T-helper 17 cell (primary cell): Measurements from ENCODE around the gene RFLNA. TPM values are rescaled to one million over a fixed set of nuclear protein-coding genes. Genes with fewer than 3 reads are reported as not detected.
A peak's percentile ranks its signal among the peaks of the same experiment; 100 is the strongest.

Experiments used
- ATAC-seq: fragments of 150-1000 bp; cut with Tn5 transposase; 2 replicates; pipeline ENCODE4 v1.10.0; 2021; ENCODE audit warnings: mild to moderate bottlenecking, moderate library complexity
- DNase-seq, 3 donors: peaks; one replicate each; pipeline versions ENCODE4 v3.0.0 to v3.0.0-alpha.2; 2020 to 2021
- H3K9me3 ChIP-seq: one replicate; pipeline ENCODE4 v1.7.0; 2013; ENCODE audit warnings: low read length, mild to moderate bottlenecking; ENCODE audit not compliant: control insufficient read depth, poor library complexity, severe bottlenecking
- H3K27ac Mint-ChIP-seq: one replicate; pipeline ENCODE4 v1.8.0; 2022; ENCODE audit warnings: mild to moderate bottlenecking, moderate library complexity, mixed read lengths
- H3K27me3 Mint-ChIP-seq: one replicate; pipeline ENCODE4 v1.8.0; 2022; ENCODE audit warnings: mixed read lengths
- H3K36me3 Mint-ChIP-seq: one replicate; pipeline ENCODE4 v1.8.0; 2022; ENCODE audit warnings: low read depth, mixed read lengths
- H3K4me1 Mint-ChIP-seq: one replicate; pipeline ENCODE4 v1.8.0; 2022; ENCODE audit warnings: mild to moderate bottlenecking, mixed read lengths
- H3K4me3 Mint-ChIP-seq: one replicate; pipeline ENCODE4 v1.8.0; 2022; ENCODE audit warnings: mild to moderate bottlenecking, moderate library complexity, mixed read lengths
- total RNA-seq, 4 donors: library from RNA in 2 of 4; stranded (reverse) in 2 of 4; gene quantifications; one replicate each; pipeline ENCODE4 v1.2.3 and lab custom pipeline; 2022 to 2026

The RFLNA gene
- total RNA-seq, 2 donors from 2014 or later = not detected

GRCh38 chr12:124347335-124347734 is 52.4 kb downstream of the RFLNA start:
- Mint-ChIP-seq H3K36me3 (peaks cover 4% of the 10 kb centered on the region), H3K27ac (no peak overlapping the region), H3K27me3 (no peaks in the 10 kb centered on the region), H3K4me1 (peaks cover 2% of the 10 kb centered on the region), H3K4me3 (no peak overlapping the region)
- ATAC-seq (no peak), DNase-seq (no peak)
- H3K9me3 ChIP-seq = no peaks in the 10 kb centered on the region

DNA sequence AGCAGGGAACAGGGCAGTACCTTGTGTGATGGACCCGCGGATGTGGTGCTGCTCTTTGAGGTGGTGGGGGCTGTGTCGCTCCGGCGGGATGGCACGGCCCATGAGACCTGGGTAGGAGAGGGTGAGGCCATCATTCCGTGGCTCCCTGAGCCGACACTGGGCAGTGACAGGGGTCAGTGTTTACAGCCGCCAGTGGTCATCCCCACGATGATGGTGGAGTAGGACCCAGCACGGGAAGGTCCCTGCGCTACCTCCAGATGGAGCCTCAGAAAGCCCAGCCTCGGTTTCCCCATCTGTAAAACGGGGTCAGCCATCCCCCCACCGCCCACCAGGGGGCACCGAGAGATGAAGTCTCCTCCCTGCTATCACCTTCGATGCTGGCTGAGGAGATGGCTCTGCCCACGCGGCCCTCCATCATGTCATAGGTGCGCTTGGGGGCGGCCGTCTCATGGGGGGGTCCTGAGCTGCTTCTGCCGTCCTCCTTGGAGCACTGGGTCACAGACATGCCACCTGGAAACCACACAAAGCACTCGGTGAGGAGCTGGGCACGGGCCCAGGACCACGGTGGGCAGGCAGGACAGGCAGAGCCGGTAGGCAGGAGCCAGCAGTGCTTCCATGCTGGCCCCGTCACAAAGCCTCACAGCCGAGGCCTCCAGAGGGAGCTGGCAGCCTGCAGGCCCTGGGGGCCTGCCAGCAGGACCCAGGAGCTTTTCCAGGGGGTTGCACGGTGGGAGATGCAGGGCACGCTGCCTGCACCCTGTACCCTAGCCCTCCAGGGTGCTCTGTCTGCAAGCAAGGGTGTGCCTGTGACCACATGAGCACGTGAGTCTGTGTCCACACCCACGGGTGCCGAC is 53.1 kb downstream of the RFLNA start:
- ATAC-seq = no peak
- peaks cover 7% of the 10 kb centered on the region for H3K36me3 Mint-ChIP-seq
- H3K27ac Mint-ChIP-seq = no peak overlapping the region
- no peaks in the 10 kb centered on the region for H3K9me3 ChIP-seq
- H3K27me3 Mint-ChIP-seq = no peaks in the 10 kb centered on the region
- H3K4me3 Mint-ChIP-seq = no peak overlapping the region
- no peaks in the 10 kb centered on the region for H3K4me1 Mint-ChIP-seq
- DNase-seq = peak in 1 of 3 donors; percentile 17

- Mint-ChIP-seq H3K4me3 (no peak overlapping the region), H3K27ac (no peak overlapping the region), H3K36me3 (peaks cover 6% of the 10 kb centered on the region), H3K27me3 (no peaks in the 10 kb centered on the region), H3K4me1 (no peaks in the 10 kb centered on the region)
- DNase-seq = no peak
- no peaks in the 10 kb centered on the region for H3K9me3 ChIP-seq
- ATAC-seq = no peak
Measured at GRCh38 chr12:124348659-124349380, 53.9 kb downstream of the RFLNA start.

DNA sequence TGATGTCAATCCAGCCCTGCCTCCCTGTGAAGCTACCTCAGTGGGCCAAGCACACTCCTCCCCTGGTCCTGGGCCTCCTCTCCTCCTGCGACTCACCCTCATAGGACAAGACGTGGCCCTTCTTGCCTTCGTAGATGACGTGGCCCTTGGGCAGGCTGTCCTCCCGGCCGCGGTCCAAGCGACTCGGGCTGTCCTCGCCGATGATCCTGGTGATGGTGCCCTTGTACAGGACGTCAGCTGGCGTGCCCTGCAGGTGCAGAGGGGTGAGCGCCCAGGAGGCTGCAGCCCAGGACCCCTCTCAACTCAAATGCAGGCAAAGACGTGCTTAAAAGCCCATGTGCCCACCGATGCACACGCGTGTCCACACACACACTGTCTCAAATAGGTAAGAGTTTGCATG is 55.6 kb downstream of the RFLNA start:
- H3K9me3 ChIP-seq = no peaks in the 10 kb centered on the region
- Mint-ChIP-seq H3K4me3 (no peak overlapping the region), H3K4me1 (no peaks in the 10 kb centered on the region), H3K36me3 (peaks cover 5% of the 10 kb centered on the region), H3K27ac (no peak overlapping the region), H3K27me3 (no peaks in the 10 kb centered on the region)
- ATAC-seq (no peak), DNase-seq (no peak)

DNA sequence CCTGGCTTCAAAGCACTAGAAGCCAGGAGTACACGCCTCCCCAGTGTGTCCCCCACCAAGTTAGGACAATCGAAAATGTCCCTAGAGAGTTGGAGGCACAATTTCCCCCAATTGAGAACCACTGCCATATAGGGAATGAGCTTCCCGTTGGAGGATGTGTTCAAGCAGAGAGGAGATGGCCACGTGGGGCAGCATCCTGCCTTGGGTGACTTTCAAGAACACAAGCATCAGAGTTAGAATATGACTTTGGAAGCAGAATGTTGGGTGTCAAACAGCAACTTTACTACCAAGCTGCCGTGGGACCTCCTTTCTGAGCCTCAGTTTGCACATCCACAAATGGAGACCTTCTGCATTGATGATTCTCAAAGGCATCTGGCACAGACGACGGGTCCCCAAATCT is 56.5 kb downstream of the RFLNA start:
- no peaks in the 10 kb centered on the region for H3K27me3 Mint-ChIP-seq
- H3K4me1 Mint-ChIP-seq = no peaks in the 10 kb centered on the region
- DNase-seq (no peak), ATAC-seq (no peak)
- peaks cover 5% of the 10 kb centered on the region for H3K36me3 Mint-ChIP-seq
- no peak overlapping the region for H3K4me3 Mint-ChIP-seq
- no peaks in the 10 kb centered on the region for H3K9me3 ChIP-seq
- H3K27ac Mint-ChIP-seq = no peak overlapping the region

GRCh38 chr12:124352257-124352656 is 57.4 kb downstream of the RFLNA start:
- Mint-ChIP-seq H3K4me3 (no peak overlapping the region), H3K36me3 (peaks cover 5% of the 10 kb centered on the region), H3K27me3 (no peaks in the 10 kb centered on the region), H3K27ac (no peak overlapping the region), H3K4me1 (no peaks in the 10 kb centered on the region)
- no peak for DNase-seq
- H3K9me3 ChIP-seq = no peaks in the 10 kb centered on the region
- ATAC-seq = no peak

GRCh38 chr12:124352839-124353238 is 57.9 kb downstream of the RFLNA start:
- peaks cover 5% of the 10 kb centered on the region for H3K36me3 Mint-ChIP-seq
- no peak for DNase-seq
- no peak overlapping the region for H3K27ac Mint-ChIP-seq

DNA sequence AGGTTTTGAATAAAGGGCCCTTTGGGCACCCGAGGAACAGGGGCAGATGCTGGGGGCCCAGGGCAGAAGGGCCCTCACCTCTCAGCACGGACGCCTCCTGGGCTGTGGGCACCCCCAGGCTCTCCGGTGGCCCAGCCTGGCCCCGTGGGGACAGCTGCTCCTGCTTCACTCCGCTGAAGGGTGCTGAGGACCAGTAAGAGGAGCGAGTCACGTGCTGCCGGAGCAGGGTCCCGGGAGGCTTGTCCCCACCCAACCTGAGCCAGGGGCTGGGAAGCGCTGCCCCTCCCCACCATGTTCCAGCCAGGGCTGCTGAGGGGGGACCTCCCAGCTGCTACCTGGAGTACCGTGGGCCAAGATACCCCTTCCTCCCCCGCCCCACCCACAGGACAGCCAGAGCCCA is 59.5 kb downstream of the RFLNA start:
- Mint-ChIP-seq H3K27me3 (no peaks in the 10 kb centered on the region), H3K27ac (no peak overlapping the region), H3K36me3 (peaks cover 5% of the 10 kb centered on the region), H3K4me3 (no peak overlapping the region), H3K4me1 (peaks cover 3% of the 10 kb centered on the region)
- H3K9me3 ChIP-seq = no peaks in the 10 kb centered on the region
- DNase-seq (no peak), ATAC-seq (no peak)

More at GRCh38 chr12:124352839-124353238, 57.9 kb downstream of the RFLNA start:
- no peak for ATAC-seq
- no peaks in the 10 kb centered on the region for H3K27me3 Mint-ChIP-seq
- H3K9me3 ChIP-seq = no peaks in the 10 kb centered on the region
- H3K4me1 Mint-ChIP-seq = peaks cover 1% of the 10 kb centered on the region
- no peak overlapping the region for H3K4me3 Mint-ChIP-seq

DNA sequence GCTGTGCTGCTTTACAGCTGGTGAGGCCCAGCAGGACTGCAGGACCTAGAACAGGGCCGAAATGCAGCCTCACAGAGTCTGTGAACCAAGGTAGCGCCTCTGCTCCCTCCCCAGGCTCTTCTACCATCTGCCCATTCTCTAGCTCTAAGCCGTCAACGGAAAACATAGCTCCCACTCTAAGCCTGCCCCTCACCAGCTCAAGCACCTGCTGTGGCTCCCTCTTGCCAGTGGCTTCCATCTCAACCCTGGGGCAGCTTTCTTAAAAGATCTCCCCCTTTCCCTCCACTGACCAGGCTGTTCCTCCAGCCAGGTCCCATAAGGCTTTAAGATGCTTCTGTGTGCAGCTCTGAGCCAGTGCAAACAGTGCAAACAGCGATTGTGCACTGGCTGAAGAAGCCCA is 61.3 kb downstream of the RFLNA start:
- peak overlapping the region; percentile 47 for H3K4me3 Mint-ChIP-seq
- H3K4me1 Mint-ChIP-seq = peaks cover 3% of the 10 kb centered on the region
- H3K27ac Mint-ChIP-seq = no peak overlapping the region
- ATAC-seq (no peak), DNase-seq (no peak)
- no peaks in the 10 kb centered on the region for H3K9me3 ChIP-seq
- H3K36me3 Mint-ChIP-seq = peaks cover 5% of the 10 kb centered on the region
- no peaks in the 10 kb centered on the region for H3K27me3 Mint-ChIP-seq

DNA sequence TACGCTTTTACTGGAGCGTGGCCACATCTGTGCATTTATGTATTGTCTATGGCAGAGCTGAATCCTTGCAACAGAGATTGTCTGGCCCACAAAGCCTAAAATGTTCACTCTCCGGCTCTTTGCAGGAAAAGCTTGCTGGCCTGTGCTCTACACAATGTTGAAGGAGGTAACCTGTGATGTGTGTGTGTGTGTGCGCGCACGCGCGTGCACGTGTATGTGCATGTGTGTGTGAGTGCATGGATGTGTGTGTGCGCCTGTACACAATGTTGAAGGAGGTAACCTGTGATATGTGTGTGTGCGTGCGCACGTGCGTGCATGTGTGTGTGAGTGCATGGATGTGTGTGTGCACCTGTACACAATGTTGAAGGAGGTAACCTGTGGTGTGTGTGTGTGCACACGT is 62.7 kb downstream of the RFLNA start:
- peaks cover 5% of the 10 kb centered on the region for H3K36me3 Mint-ChIP-seq
- H3K27me3 Mint-ChIP-seq = no peaks in the 10 kb centered on the region
- H3K27ac Mint-ChIP-seq = no peak overlapping the region
- H3K4me1 Mint-ChIP-seq = peaks cover 3% of the 10 kb centered on the region
- no peak overlapping the region for H3K4me3 Mint-ChIP-seq
- DNase-seq = no peak
- H3K9me3 ChIP-seq = no peaks in the 10 kb centered on the region
- ATAC-seq = no peak

GRCh38 chr12:124358572-124358971 is 63.7 kb downstream of the RFLNA start:
- H3K36me3 Mint-ChIP-seq = peaks cover 3% of the 10 kb centered on the region
- H3K4me1 Mint-ChIP-seq = peaks cover 3% of the 10 kb centered on the region
- ATAC-seq = no peak
- H3K27ac Mint-ChIP-seq = peak overlapping the region; percentile 19
- DNase-seq = no peak
- no peaks in the 10 kb centered on the region for H3K27me3 Mint-ChIP-seq
- no peaks in the 10 kb centered on the region for H3K9me3 ChIP-seq
- H3K4me3 Mint-ChIP-seq = no peak overlapping the region

DNA sequence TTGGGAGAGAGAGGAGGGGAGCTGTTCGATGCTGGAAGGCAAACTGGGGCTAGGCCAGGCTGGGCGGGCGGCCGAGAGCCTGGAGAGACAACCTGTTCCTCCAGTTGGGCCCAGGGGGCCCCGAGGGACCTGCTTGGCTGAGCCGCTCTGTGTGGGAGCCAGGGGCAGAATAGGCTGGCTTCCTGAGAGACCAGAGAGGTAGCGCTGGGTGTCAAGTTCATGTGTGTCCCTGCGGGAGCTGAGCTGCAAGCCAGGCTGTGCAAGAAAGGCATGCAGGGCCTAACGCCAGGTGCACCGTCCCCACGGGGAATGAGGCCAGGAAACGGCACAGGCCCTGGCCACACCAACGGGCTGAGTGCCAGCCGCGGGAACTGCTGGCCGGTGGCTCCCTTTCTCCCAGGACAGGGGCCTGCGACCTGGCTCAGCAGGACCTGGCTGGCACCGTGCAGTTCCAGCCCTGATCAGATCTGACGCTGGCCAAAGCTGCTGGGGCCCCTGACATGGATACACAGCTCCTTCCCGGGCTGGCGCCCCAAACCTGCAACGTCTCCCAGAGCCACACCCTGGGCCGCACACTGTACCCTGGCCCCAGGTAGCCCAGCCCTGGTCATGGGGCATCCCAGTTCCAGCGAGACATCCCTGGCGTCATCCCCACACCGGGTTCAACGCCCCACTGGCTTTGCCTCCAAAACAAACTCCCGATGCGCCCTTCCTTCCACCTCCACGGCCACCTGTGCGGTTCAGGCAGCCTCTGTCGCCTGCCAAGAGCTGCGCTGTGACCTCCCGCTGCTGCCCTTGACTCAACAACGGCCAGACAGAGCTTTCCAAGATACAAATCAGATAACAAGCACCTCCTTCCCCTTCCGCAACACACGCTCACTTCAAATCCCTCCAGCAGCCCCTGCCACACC is 65.0 kb downstream of the RFLNA start:
- no peaks in the 10 kb centered on the region for H3K9me3 ChIP-seq
- Mint-ChIP-seq H3K4me3 (no peak overlapping the region), H3K27me3 (no peaks in the 10 kb centered on the region), H3K36me3 (peaks cover 3% of the 10 kb centered on the region), H3K27ac (no peak overlapping the region), H3K4me1 (peaks cover 3% of the 10 kb centered on the region)
- ATAC-seq (no peak), DNase-seq (no peak)
